GM19468 (cell line): ENCODE measurements around the gene TBC1D1.

Experiments
- ATAC-seq: cut with Tn5 transposase; IDR thresholded peaks from one replicate; pipeline ENCODE4 v1.9.1; 2021; ENCODE audit warnings: mild to moderate bottlenecking, moderate library complexity, moderate number of reproducible peaks; ENCODE audit not compliant: unreplicated experiment; ENCODE audit errors: extremely low read depth

TBC1D1 gene

GRCh38 chr4:38037612-38038011 is 146.7 kb downstream of the TBC1D1 start:
- no peak for ATAC-seq

GRCh38 chr4:38040619-38041018 is 149.7 kb downstream of the TBC1D1 start:
- no peak for ATAC-seq

GRCh38 chr4:38044060-38044459 is 153.2 kb downstream of the TBC1D1 start:
- no peak for ATAC-seq

GRCh38 chr4:38045289-38045988 is 154.6 kb downstream of the TBC1D1 start:
- no peak for ATAC-seq

GRCh38 chr4:38046727-38047489 is 156.0 kb downstream of the TBC1D1 start:
- no peak for ATAC-seq

GRCh38 chr4:38049545-38050170 is 158.8 kb downstream of the TBC1D1 start:
- ATAC-seq: no peak

- ATAC-seq: no peak
Measured at GRCh38 chr4:38050560-38051350, 159.9 kb downstream of the TBC1D1 start.

GRCh38 chr4:38055566-38055965 is 164.7 kb downstream of the TBC1D1 start:
- no peak for ATAC-seq

GRCh38 chr4:38056011-38056685 is 165.3 kb downstream of the TBC1D1 start:
- ATAC-seq: no peak

GRCh38 chr4:38058151-38058550 is 167.3 kb downstream of the TBC1D1 start:
- no peak for ATAC-seq

- ATAC-seq: no peak
Measured at GRCh38 chr4:38060829-38061431, 170.0 kb downstream of the TBC1D1 start.

GRCh38 chr4:38062088-38062775 is 171.3 kb downstream of the TBC1D1 start:
- ATAC-seq: no peak

GRCh38 chr4:38062776-38063097 is 171.9 kb downstream of the TBC1D1 start:
- ATAC-seq: no peak

GRCh38 chr4:38065176-38065575 is 174.3 kb downstream of the TBC1D1 start:
- ATAC-seq: no peak

GRCh38 chr4:38065900-38066299 is 175.0 kb downstream of the TBC1D1 start:
- ATAC-seq: no peak

- no peak for ATAC-seq
Measured at GRCh38 chr4:38067499-38067898, 176.6 kb downstream of the TBC1D1 start.

- ATAC-seq: no peak
Measured at GRCh38 chr4:38068107-38068506, 177.2 kb downstream of the TBC1D1 start.

GRCh38 chr4:38069271-38069760 is 178.4 kb downstream of the TBC1D1 start:
- ATAC-seq: no peak
